Left ventricle myocardium inferior (tissue), 1 donor: ENCODE measurements around the gene PARD3. TPM values are rescaled to one million over a fixed set of nuclear protein-coding genes. Genes with fewer than 3 reads are reported as not detected.
"Not testable (repeated sequence)": the region's sequence is repeated elsewhere in the genome, so short reads cannot be mapped to it uniquely, and the experiment has no call there.

Experiments used
- DNase-seq: peaks from one replicate; pipeline ENCODE4 v3.0.0-alpha.2; 2020
- H3K27ac ChIP-seq: fragments of 200-600 bp; replicated peaks from 2 replicates; pipeline ENCODE4 v1.8.0; 2021
- H3K27me3 ChIP-seq: fragments of 200-600 bp; 2 replicates; pipeline ENCODE4 v1.8.0; 2021; ENCODE audit warnings: low read depth
- H3K36me3 ChIP-seq: fragments of 200-600 bp; 2 replicates; pipeline ENCODE4 v1.8.0; 2021
- H3K4me1 ChIP-seq: fragments of 200-600 bp; 2 replicates; pipeline ENCODE4 v1.8.0; 2021
- H3K4me3 ChIP-seq: fragments of 200-600 bp; 2 replicates; pipeline ENCODE4 v1.8.0; 2021; ENCODE audit warnings: mild to moderate bottlenecking, moderate library complexity
- H3K9me3 ChIP-seq: fragments of 200-600 bp; replicated peaks from 2 replicates; pipeline ENCODE4 v1.8.0; 2021
- CTCF ChIP-seq: fragments of 200-600 bp; IDR thresholded peaks from 2 replicates; pipeline ENCODE4 v1.8.0; 2021; ENCODE audit warnings: antibody characterized with exemption, mild to moderate bottlenecking, borderline replicate concordance
- intact Hi-C: fragments of 100-400 bp; cut with micrococcal nuclease; formaldehyde crosslinking; loops from one replicate; pipeline ENCODE4 v1.11.0; 2022
- total RNA-seq: library from RNA; stranded (reverse); fragmentation: NEBNext Ultra II Directional; extraction: Animal tissue kit (Norgen Biotek cat#: 25700); gene quantifications from one replicate; pipeline ENCODE4 v1.2.1, GENCODE V29; 2021
- donor health status: DM: no; HTN: yes; CAD: no; lungs with severe emphysema.

PARD3 gene
- total RNA-seq, 1 donor from 2014 or later, result 29.6 TPM

GRCh38 chr10:34430685-34431084 is 384.4 kb downstream of the PARD3 start:
- Histone ChIP-seq H3K9me3 (no peaks in the 10 kb centered on the region), H3K36me3 (no peaks in the 10 kb centered on the region), H3K4me3 (no peak overlapping the region), H3K27ac (no peak overlapping the region), H3K27me3 (no peaks in the 10 kb centered on the region), H3K4me1 (peaks cover 22% of the 10 kb centered on the region)
- no peak for TF ChIP-seq CTCF
- no peak for DNase-seq
- intact Hi-C loops, result no loop called here

GRCh38 chr10:34428501-34428900 is 386.6 kb downstream of the PARD3 start:
- no peak overlapping the region for H3K4me3 ChIP-seq
- no peak overlapping the region for H3K27ac ChIP-seq
- no peak for TF ChIP-seq CTCF
- peaks cover 11% of the 10 kb centered on the region for H3K4me1 ChIP-seq
- H3K9me3 ChIP-seq, result no peaks in the 10 kb centered on the region
- intact Hi-C loops, result no loop called here
- H3K36me3 ChIP-seq, result no peaks in the 10 kb centered on the region
- DNase-seq, result no peak
- no peaks in the 10 kb centered on the region for H3K27me3 ChIP-seq

- Histone ChIP-seq H3K4me3 (no peak overlapping the region), H3K36me3 (no peaks in the 10 kb centered on the region), H3K27ac (no peak overlapping the region), H3K4me1 (peaks cover 6% of the 10 kb centered on the region), H3K27me3 (no peaks in the 10 kb centered on the region), H3K9me3 (no peaks in the 10 kb centered on the region)
- intact Hi-C loops, result no loop called here
- DNase-seq, result no peak
- TF ChIP-seq CTCF, result no peak
Measured at GRCh38 chr10:34427911-34428216, 387.2 kb downstream of the PARD3 start.

- DNase-seq, H3K27ac ChIP-seq, intact Hi-C loops, H3K4me1 ChIP-seq, H3K36me3 ChIP-seq, H3K4me3 ChIP-seq, H3K27me3 ChIP-seq, H3K9me3 ChIP-seq: not testable (repeated sequence)
Measured at GRCh38 chr10:34427158-34427910, 387.8 kb downstream of the PARD3 start.

- intact Hi-C loops, result not testable (repeated sequence)
Measured at GRCh38 chr10:34426538-34427157, 388.4 kb downstream of the PARD3 start.

GRCh38 chr10:34426041-34426440 is 389.1 kb downstream of the PARD3 start:
- DNase-seq, result no peak
- Histone ChIP-seq H3K4me3 (no peak overlapping the region), H3K27me3 (no peaks in the 10 kb centered on the region), H3K4me1 (no peaks in the 10 kb centered on the region), H3K36me3 (no peaks in the 10 kb centered on the region), H3K27ac (no peak overlapping the region), H3K9me3 (no peaks in the 10 kb centered on the region)
- intact Hi-C loops, result no loop called here
- no peak for TF ChIP-seq CTCF

More at GRCh38 chr10:34426538-34427157, 388.4 kb downstream of the PARD3 start:
- not testable (repeated sequence) for H3K4me3 ChIP-seq, H3K27me3 ChIP-seq, H3K36me3 ChIP-seq, H3K9me3 ChIP-seq, DNase-seq, H3K4me1 ChIP-seq, H3K27ac ChIP-seq
